Measurements from ENCODE around the gene TMEM184B. TPM values are rescaled to one million over a fixed set of nuclear protein-coding genes. Genes with fewer than 3 reads are reported as not detected.
A peak's percentile ranks its signal among the peaks of the same experiment; 100 is the strongest.

Gene TMEM184B
- total and polyA plus RNA-seq, 4 donors = 7.5 to 12.6 (median 9.9) TPM

DNA sequence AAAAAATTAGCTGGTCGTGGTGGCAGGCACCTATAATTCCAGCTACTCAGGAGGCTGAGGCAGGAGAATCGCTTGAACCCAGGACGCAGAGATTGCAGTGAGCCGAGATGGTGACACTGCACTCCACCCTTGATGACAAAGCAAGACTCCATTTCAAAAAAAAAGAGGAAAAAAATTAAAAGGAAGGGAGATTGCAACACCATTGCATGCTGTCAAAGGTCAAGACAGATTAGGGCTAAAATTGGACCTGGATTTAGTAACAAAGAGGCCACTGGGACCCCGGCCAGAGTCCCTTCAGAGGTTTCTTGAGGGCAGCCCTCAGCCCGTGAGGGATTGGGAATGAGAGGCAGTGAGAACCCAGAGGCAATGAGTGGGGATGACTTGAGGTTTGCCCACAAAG, 79.2 kb downstream of the TMEM184B start:
- no peak for DNase-seq (ENCODE audit: low spot score)

More for the DNA sequence above, 79.2 kb downstream of the TMEM184B start:
- Histone ChIP-seq H3K27me3 (ENCODE audit: control insufficient read depth in 4 of 4, insufficient read depth in 4 of 4, low read length in 3 of 4) (no peaks in the 10 kb centered on the region), H3K4me1 (ENCODE audit: control insufficient read depth in 4 of 4, insufficient read depth in 4 of 4, low read length in 3 of 4) (peaks cover 19 to 33% (median 25%) of the 10 kb centered on the region in 4 donors), H3K36me3 (ENCODE audit: control insufficient read depth in 4 of 4, insufficient read depth in 3 of 4, low read depth in 1 of 4, low read length in 3 of 4) (no peaks in the 10 kb centered on the region), H3K4me3 (ENCODE audit: low read depth in 1 of 3, low read length in 3 of 3) (no peak overlapping the region), H3K9me3 (ENCODE audit: control insufficient read depth in 4 of 4, low read length in 3 of 4) (no peaks in the 10 kb centered on the region), H3K9ac (ENCODE audit: low read depth in 1 of 2, low read length in 2 of 2) (no peak overlapping the region), H3K27ac (ENCODE audit: low read depth in 1 of 2, low read length in 2 of 2) (peak overlapping the region in 1 of 2 donors; percentile 27)
- peak; percentile 45 for TF ChIP-seq FOXA2 (IDR thresholded peaks at IDR 0.05)
- TF ChIP-seq RAD21 (IDR thresholded peaks at IDR 0.05) = peak; percentile 56 to 64
- peak in 1 of 2 donors; percentile 45 for TF ChIP-seq GABPA (IDR thresholded peaks at IDR 0.05 in 1 of 2, conservative IDR thresholded peaks at IDR 0.05 in 1 of 2)
- TF ChIP-seq, protein P1, sequence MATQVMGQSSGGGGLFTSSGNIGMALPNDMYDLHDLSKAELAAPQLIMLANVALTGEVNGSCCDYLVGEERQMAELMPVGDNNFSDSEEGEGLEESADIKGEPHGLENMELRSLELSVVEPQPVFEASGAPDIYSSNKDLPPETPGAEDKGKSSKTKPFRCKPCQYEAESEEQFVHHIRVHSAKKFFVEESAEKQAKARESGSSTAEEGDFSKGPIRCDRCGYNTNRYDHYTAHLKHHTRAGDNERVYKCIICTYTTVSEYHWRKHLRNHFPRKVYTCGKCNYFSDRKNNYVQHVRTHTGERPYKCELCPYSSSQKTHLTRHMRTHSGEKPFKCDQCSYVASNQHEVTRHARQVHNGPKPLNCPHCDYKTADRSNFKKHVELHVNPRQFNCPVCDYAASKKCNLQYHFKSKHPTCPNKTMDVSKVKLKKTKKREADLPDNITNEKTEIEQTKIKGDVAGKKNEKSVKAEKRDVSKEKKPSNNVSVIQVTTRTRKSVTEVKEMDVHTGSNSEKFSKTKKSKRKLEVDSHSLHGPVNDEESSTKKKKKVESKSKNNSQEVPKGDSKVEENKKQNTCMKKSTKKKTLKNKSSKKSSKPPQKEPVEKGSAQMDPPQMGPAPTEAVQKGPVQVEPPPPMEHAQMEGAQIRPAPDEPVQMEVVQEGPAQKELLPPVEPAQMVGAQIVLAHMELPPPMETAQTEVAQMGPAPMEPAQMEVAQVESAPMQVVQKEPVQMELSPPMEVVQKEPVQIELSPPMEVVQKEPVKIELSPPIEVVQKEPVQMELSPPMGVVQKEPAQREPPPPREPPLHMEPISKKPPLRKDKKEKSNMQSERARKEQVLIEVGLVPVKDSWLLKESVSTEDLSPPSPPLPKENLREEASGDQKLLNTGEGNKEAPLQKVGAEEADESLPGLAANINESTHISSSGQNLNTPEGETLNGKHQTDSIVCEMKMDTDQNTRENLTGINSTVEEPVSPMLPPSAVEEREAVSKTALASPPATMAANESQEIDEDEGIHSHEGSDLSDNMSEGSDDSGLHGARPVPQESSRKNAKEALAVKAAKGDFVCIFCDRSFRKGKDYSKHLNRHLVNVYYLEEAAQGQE (IDR thresholded peaks at IDR 0.05) = peak; percentile 39
- TF ChIP-seq EGR1 (IDR thresholded peaks at IDR 0.05; ENCODE audit: low read depth in 2 of 2) = peak in 1 of 2 donors; percentile 46
- TF ChIP-seq, protein P2, sequence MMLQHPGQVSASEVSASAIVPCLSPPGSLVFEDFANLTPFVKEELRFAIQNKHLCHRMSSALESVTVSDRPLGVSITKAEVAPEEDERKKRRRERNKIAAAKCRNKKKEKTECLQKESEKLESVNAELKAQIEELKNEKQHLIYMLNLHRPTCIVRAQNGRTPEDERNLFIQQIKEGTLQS (IDR thresholded peaks at IDR 0.05) = peak; percentile 62
- TF ChIP-seq FOXA1 (IDR thresholded peaks at IDR 0.05) = peak; percentile 46
- TF ChIP-seq RXRA (IDR thresholded peaks at IDR 0.05) = peak; percentile 94 to 96
- TF ChIP-seq TAF1 (conservative IDR thresholded peaks at IDR 0.05) = no peak
- TF ChIP-seq MAX (IDR thresholded peaks at IDR 0.05) = peak; percentile 79
- TF ChIP-seq JUND (IDR thresholded peaks at IDR 0.05) = peak; percentile 49 to 91
- TF ChIP-seq YY1 (IDR thresholded peaks at IDR 0.05) = peak; percentile 83
- TF ChIP-seq CTCF (IDR thresholded peaks at IDR 0.05; ENCODE audit: low read depth, low read length, missing input control) = no peak
- peak; percentile 81 for TF ChIP-seq SP1 (IDR thresholded peaks at IDR 0.05)
- TF ChIP-seq, protein P3, sequence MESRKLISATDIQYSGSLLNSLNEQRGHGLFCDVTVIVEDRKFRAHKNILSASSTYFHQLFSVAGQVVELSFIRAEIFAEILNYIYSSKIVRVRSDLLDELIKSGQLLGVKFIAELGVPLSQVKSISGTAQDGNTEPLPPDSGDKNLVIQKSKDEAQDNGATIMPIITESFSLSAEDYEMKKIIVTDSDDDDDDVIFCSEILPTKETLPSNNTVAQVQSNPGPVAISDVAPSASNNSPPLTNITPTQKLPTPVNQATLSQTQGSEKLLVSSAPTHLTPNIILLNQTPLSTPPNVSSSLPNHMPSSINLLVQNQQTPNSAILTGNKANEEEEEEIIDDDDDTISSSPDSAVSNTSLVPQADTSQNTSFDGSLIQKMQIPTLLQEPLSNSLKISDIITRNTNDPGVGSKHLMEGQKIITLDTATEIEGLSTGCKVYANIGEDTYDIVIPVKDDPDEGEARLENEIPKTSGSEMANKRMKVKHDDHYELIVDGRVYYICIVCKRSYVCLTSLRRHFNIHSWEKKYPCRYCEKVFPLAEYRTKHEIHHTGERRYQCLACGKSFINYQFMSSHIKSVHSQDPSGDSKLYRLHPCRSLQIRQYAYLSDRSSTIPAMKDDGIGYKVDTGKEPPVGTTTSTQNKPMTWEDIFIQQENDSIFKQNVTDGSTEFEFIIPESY (IDR thresholded peaks at IDR 0.05) = peak; percentile 81
- peak; percentile 95 to 98 for TF ChIP-seq HNF4A (conservative IDR thresholded peaks at IDR 0.05)
- TF ChIP-seq NR2F2 (IDR thresholded peaks at IDR 0.05) = peak; percentile 99
- TF ChIP-seq HNF4G (IDR thresholded peaks at IDR 0.05) = peak; percentile 80
- WGBS = 9% methylated on average over 6 of the region's 6 CpGs

Measured in liver (tissue), 9 donors.